Fibroblast of upper back skin (primary cell): Measurements from ENCODE around the gene IFNA7.
"Not testable (repeated sequence)": the region's sequence is repeated elsewhere in the genome, so short reads cannot be mapped to it uniquely, and the experiment has no call there.

Experiments
- DNase-seq: peaks from one replicate; pipeline ENCODE4 v3.0.0-alpha.2; 2013

Gene IFNA7

DNA sequence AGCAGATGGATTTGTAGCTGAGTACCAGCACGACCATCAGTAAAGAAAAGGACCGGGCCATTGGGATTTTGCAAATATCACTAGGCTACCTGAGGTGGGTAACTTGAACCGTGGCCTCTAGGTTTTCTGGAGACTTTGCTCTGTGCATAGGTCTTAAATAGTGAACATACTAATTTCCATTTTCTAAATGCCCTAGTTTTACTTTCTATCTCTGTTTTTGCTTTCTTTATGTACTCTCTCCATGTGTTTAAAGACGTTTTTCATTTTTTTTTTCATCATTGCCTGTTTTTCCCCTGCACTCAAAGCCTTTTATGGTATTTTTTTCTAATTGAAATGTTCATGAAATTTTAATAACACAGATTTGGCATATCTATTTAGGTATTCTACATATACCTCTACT, at the start of gene IFNA7:
TSS of gene IFNA7 (minus strand) at position 101 of the 400 bp plus-strand sequence. CDS start at position 61, 40 bp downstream.
- not testable (repeated sequence) for DNase-seq

DNA sequence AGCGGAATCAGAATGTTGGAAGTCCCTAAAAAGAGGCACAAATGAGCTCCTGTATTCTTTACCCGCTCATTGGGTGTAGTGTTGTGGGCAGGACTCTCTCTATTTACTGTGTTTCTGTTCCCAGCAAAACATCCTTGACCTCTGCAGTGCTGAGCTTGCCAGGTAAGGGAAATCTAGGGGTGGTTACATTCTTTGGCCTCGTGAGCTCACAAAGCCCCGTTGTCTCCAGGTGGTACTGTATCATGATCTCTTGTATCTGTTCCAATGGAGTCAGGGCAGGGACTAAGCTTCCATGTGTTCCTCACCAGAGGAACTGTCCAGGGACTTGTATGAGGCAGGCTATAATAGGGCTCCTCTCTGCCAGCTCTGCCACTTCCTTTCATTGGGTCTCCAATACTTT, 49.6 kb upstream of the IFNA7 start:
- no peak for DNase-seq

DNA sequence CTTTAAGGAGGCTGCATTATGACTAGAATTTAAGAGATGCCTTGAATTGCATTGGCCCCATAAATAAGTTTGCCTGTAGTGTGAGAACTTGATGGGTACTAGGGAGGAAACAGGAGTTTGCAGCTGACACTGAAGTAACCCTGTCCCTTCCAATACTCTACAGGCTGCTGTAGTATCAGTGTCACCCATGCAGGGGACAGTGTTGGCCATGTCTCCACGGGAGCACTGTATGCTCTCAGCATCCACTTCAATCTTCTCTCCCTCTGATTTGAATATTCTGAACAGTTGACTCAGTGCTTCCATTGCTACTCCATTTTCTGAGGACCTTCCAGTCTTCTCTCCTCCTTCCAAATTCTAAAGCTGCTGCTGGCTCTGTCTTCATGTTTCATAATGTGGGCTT, 49.2 kb upstream of the IFNA7 start:
- no peak for DNase-seq

DNA sequence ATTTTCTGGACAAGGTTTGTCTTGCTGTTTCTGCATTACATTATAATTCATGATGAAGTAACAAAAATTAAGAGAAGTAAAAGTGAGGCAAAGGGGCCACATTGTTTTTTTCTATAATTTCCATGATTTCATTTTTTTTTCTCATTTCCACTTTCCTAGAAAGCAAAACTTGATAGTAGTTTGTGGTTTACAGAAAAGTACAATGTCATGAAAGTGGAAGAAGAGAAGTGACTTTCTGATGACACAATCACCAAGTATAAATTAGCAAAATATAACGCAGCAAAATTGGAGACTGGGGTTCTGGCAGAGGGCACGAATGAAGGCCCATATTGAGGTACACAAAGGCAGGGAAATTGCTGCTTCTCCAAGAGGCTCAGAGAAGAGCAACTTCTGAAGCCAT, 42.8 kb upstream of the IFNA7 start:
- DNase-seq, result no peak

DNA sequence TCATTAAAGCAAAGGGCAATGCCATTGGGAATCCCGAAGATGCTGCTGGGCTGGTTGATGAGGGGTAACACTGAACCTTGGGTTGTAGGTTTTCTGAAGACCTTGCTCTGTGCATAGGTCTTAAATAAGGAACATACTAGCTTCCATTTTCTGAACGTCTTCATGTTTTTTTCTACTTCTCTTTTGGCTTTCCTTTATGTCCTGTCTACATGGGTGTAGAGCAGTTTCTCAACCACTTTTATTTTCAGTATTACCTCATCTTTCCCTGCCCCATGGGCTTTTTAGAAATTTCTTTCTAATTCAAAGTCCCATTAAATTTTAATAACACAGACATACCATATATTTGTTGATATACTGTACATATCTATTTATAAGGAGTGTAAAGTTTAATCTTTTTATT, 37.9 kb upstream of the IFNA7 start, which contains the start of gene IFNA14:
TSS of gene IFNA14 (minus strand) at position 95 of the 400 bp plus-strand sequence. CDS start at position 25, 70 bp downstream.
- DNase-seq, result no peak

DNA sequence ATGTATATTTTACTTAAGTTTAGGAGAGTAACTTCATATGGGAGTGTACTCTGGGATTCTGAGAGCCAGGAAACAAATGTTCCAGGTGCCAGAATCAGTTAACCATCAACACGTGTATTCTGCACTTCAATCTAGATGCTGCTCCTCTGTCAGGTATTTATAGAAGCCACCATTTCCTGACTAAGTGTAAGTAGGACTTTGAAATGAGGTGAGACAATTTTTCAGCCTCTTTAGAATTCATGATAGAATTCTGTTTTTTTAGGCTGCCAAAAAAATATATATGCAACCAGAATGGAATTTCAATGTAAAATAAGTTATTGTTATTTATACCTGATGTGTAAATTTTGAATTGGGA, 34.3 kb upstream of the IFNA7 start:
- DNase-seq, result not testable (repeated sequence)

DNA sequence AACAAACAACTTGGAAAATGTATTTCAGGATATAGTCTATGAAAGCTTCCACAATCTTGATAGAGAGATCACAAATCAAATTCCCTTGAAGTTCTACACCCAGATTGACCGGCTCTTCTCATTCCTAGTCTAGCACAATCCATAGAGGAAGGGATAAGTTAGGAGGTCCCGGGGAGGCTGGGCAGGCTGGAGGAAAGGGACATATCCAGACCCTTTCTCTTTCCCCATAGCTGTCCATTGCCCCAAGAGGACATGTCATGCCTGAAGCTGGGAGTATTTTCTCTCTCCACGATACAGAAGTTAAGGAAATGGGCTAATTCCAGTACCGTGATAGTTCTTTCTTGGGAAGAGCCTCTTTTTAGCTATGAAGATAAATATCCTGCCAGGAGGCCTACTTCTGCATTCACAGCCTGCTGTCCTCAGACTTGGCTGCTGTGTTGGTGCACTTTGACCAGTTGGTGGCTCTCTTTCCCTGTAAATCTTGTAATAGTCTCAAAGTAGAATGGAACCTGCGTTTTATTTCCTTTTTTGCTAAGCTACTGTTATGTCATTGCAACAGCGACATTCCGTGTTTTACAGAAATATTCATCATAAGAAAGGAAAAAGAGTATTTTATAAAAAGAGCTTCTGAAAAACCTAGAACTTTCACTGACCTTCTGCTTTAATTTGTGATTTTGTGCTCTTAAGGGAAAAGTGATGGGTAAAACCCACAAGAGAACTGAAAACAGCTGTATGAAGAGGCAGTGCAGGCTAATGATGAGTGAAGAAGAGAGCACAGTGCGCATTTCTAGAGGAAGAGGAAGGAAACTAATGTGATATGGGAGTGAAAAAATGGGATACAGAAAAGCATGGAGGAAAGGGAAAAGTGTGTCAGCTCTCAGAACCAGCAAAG, 33.7 kb upstream of the IFNA7 start:
- peak; percentile 27 for DNase-seq

DNA sequence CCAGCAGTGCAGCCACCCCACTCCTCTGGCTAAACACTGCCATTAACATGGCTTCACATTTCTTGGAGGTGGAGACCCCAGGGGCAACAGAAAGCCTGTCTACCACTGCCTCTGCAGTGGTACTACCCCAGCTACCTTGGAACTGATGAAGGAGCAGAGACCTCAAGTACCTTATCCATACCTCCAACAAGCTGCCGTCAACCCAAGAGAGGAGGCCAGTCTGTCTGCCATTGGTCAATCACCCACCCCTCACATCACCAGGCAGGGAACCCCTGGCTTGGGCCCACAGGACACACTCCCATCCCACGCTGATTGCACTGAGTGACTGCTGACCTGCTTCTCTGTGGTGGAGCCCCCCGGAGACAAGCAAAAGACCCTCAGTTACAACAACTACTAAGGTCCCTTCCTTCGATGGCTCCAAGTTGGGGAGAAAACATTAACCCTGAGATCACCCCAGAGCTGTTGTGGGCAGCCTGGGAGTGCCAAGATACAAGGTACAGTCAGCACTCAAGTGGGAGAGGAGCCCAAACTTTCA, 32.2 kb upstream of the IFNA7 start:
- no peak for DNase-seq

DNA sequence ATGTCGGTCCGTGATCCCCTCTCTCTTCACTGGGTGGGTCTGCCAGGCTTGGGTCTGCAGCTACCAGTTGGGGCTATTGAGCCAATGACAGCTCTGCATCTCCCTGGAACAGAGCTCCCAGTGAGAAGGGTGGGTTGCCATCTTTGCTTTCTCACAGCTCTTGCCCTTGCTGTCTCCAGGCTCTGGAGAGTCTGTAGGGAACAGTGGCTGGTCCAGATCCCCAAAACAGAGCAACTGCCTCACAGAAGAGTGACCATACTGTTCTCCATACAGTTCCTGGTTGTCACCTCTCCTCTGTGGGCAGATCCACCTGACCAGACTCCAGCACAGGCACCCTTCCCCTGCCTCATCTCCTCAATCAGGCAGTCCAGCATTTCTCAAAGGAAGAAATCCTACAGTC, 31.3 kb upstream of the IFNA7 start:
- DNase-seq, result no peak

DNA sequence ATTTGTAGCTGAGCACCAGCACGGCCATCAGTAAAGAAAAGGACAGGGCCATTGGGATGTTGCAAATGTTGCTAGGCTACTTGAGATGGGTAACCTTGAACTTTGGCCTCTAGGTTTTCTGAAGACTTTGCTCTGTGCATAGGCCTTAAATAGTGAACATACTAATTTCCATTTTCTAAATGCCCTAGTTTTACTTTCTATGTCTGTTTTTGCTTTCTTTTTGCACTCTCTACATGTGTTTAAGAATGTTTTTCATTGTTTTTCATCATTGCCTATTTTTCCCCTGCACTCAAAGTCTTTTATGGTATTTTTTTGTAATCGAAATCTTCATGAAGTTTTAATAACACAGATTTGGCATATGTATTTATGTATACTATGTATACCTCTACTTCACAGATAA, 26.1 kb upstream of the IFNA7 start, which contains the start of gene IFNA17:
TSS of gene IFNA17 (minus strand) at position 101 of the 400 bp plus-strand sequence. CDS start at position 52, 49 bp downstream.
- DNase-seq, result no peak

DNA sequence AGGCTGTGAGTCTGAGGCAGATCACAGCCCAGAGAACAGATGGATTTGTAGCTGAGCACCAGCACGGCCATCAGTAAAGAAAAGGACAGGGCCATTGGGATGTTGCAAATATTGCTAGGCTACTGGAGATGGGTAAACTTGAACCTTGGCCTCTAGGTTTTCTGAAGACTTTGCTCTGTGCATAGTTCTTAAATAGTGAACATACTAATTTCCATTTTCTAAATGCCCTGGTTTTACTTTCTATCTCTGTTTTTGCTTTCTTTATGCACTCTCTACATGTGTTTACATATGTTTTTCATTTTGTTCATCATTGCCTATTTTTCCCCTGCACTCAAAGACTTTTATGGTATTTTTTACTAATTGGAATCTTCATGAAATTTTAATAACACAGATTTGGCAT, 15.2 kb upstream of the IFNA7 start, which contains the start of gene IFNA16:
TSS of gene IFNA16 (minus strand) at position 101 of the 400 bp plus-strand sequence. CDS start at position 95, 6 bp downstream.
- DNase-seq, result not testable (repeated sequence)

DNA sequence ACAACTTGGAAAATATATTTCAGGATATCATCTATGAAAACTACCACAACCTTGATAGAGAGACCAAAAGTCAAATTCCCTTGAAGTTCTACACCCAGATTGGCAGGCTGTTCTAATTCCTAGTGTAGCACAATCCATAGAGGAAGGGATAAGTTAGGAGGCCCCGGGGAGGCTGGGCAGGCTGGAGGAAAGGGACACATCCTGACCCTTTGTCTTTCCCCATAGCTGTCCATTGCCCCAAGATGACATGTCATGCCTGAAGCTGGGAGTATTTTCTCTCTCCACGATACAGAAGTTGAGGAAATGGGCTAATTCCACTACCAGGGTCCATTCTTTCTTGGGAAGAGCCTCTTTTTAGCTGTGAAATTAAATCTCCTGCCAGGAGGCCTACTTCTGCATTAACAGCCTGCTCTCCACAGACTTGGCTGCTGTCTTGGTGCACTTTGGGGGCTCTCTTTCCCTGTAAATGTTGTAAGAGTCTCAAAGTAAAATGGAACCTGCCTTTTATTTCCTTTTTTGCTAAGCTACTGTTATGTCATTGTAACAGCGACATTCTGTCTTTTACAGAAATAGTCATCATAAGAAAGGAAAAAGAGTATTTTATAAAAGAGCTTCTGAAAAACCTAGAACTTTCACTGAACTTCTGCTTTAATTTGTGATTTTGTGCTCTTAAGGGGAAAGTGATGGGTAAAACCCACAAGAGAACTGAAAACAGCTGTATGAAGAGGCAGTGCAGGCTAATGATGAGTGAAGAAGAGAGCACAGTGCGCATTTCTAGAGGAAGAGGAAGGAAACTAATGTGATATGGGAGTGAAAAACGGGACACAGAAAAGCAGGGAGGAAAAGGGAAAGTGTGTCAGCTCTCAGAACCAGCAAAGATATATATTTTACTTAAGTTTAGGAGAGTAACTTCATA, 11.7 kb upstream of the IFNA7 start:
- DNase-seq, result not testable (repeated sequence)

DNA sequence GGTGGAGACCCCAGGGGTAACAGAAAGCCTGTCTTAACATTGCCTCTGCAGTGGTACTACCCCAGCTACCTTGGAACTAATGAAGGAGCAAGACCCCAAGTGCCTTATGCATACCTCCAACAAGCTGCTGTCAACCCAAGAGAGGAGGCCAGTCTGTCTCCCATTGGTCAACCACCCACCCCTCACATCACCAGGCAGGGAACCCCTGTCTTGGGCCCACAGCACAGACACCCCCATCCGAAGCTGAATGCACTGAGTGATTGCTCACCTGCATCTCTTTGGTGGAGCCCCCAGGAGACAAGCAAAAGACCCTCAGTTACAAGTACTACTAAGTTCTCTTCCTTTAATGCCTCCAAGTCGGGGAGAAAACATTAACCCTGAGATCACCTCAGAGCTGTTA, 10.2 kb upstream of the IFNA7 start:
- not testable (repeated sequence) for DNase-seq

DNA sequence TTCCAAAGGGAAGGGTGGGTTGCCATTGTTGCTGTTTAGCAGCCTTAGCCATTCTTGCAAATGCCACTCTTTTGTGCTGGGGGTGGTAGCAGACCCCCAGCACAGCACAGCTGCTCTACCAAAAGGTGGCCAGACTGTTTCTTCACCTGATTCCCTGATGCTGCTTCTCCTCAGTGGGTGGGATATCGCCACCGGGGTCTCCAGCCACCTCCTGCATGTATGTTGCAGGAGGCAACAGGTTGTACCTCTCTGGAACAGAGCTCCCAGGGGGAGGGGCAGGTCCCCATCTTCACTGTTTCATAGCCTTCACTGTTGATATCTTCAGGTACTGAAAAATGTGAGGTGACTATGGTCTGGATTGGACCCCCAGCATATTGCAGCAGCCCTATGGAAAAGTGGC, 8.8 kb upstream of the IFNA7 start:
- not testable (repeated sequence) for DNase-seq

DNA sequence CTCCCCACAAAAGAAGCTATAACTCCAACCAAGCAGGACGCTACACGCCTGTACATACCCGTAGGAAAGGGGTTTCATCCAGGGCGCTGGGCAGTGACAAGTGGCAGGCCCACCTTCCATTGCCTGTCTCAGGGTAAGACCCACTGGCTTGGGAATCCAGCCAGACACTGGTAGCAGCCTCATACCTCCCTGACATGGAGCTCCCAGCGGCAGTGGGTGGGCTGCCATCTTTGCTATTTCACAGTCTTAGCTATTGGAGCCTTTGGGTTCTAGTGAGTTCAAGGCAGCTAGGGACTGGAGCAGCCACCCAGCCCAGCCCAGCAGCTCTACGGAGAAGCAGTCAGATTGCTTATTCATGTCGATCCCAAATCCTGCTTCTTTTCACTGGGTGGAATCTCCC, 8.3 kb upstream of the IFNA7 start:
- DNase-seq, result no peak

DNA sequence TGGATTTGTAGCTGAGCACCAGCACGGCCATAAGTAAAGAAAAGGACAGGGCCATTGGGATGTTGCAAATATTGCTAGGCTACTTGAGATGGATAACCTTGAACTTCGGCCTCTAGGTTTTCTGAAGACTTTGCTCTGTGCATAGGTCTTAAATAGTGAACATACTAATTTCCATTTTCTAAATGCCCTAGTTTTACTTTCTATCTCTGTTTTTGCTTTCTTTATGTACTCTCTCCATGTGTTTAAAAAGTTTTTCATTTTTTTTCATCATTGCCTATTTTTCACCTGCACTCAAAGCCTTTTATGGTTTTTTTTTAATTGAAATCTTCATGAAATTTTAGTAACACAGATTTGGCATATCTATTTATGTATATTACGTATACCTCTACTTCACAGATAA, 5.0 kb upstream of the IFNA7 start, which contains the start of gene IFNA10:
TSS of gene IFNA10 (minus strand) at position 101 of the 400 bp plus-strand sequence. CDS start at position 55, 46 bp downstream.
- DNase-seq, result not testable (repeated sequence)

DNA sequence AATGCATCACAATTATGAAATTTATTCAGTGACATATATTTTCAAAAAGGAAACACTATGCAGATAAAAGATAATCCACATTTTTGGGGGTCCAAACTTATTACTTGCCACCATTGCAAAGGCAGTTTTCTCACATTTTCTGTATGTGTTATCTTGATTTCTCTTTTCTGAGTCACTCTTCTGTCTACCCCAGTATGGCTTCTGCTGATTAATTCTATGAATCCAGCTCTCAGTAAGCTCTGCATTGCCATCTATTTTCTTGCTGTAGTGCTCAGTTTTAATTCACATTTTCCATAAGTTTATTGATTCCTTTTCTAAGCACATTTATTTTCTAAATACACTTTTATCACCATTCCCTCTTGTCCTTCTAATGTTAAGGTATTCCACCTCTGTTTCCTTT, 3.2 kb upstream of the IFNA7 start:
- DNase-seq, result no peak

DNA sequence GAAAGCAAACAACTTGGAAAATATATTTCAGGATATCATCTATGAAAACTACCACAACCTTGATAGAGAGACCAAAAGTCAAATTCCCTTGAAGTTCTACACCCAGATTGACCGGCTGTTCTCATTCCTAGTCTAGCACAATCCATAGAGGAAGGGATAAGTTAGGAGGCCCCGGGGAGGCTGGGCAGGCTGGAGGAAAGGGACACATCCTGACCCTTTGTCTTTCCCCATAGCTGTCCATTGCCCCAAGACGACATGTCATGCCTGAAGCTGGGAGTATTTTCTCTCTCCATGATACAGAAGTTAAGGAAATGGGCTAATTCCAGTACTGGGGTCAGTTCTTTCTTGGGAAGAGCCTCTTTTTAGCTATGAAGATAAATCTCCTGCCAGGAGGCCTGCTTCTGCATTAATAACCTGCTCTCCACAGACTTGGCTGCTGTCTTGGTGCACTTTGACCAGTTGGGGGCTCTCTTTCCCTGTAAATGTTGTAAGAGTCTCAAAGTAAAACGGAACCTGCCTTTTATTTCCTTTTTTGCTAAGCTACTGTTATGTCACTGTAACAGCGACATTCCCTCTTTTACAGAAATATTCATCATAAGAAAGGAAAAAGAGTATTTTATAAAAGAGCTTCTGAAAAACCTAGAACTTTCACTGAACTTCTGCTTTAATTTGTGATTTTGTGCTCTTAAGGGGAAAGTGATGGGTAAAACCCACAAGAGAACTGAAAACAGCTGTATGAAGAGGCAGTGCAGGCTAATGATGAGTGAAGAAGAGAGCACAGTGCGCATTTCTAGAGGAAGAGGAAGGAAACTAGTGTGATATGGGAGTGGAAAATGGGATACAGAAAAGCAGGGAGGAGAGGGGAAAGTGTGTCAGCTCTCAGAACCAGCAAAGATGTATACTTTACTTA, 6.9 kb downstream of the IFNA7 start:
- DNase-seq, result peak; percentile 14

DNA sequence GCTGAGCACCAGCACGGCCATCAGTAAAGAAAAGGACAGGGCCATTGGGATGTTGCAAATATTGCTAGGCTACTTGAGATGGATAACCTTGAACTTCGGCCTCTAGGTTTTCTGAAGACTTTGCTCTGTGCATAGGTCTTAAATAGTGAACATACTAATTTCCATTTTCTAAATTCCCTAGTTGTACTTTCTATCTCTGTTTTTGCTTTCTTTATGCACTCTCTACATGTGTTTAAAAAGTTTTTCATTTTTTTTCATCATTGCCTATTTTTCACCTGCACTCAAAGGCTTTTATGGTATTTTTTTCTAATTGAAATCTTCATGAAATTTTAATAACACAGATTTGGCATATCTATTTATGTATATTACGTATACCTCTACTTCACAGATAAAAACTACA, 14.5 kb downstream of the IFNA7 start, which contains the start of gene IFNA4:
TSS of gene IFNA4 (minus strand) at position 101 of the 400 bp plus-strand sequence. CDS start at position 45, 56 bp downstream.
- not testable (repeated sequence) for DNase-seq

DNA sequence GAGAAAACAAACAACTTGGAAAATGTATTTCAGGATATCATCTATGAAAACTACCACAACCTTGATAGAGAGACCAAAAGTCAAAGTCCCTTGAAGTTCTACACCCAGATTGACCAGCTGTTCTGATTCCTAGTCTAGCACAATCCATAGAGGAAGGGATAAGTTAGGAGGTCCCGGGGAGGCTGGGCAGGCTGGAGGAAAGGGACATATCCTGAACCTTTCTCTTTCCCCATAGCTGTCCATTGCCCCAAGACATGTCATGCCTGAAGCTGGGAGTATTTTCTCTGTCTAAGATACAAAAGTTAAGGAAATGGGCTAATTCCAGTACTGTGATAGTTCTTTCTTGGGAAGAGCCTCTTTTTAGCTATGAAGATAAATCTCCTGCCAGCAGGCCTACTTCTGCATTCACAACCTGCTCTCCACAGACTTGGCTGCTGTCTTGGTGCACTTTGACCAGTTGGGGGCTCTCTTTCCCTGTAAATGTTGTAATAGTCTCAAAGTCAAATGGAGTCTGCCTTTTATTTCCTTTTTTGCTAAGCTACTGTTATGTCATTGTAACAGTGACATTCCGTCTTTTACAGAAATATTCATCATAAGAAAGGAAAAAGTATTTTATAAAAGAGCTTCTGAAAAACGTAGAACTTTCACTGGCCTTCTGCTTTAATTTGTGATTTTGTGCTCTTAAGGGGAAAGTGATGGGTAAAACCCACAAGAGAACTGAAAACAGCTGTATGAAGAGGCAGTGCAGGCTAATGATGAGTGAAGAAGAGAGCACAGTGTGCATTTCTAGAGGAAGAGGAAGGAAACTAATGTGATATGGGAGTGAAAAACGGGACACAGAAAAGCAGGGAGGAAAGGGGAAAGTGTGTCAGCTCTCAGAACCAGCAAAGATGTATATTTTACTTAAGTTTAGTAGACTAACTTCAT, 18.9 kb downstream of the IFNA7 start:
- DNase-seq, result peak; percentile 3
